ENCODE data around the gene ARSK. TPM values are rescaled to one million over a fixed set of nuclear protein-coding genes. Genes with fewer than 3 reads are reported as not detected.

The ARSK gene
- total and polyA plus RNA-seq, 2 of the 4 experiments (the other 2 are of a cell fraction): 15.1 to 22.0 TPM

- H4K5ac ChIP-seq (ENCODE audit: low read depth, low read length): no peak overlapping the region
- no peak overlapping the region for H4K91ac ChIP-seq (ENCODE audit: insufficient read depth, low read depth, low read length)
- ChIA-PET CTCF (no interaction called here), POLR2A (ENCODE audit: unreplicated experiment) (no interaction called here)
- H2BK15ac ChIP-seq (ENCODE audit: low read depth, low read length): no peak overlapping the region
- H2AFZ ChIP-seq (replicated peaks; ENCODE audit: low read length, poor library complexity): no peak overlapping the region
- no peaks in the 10 kb centered on the region for H4K20me1 ChIP-seq (ENCODE audit: insufficient read depth, low read length)
- no peaks in the 10 kb centered on the region for H3K27me3 ChIP-seq (ENCODE audit: control insufficient read depth, insufficient read depth, low read length)
- in situ Hi-C loops (cut with MboI; ENCODE audit: low sequenced_read_pairs): no loop called here
- dilution Hi-C loops (cut with HindIII; ENCODE audit: low sequenced_read_pairs, unreplicated experiment): no loop called here
- H3K4me1 ChIP-seq (ENCODE audit: control insufficient read depth, insufficient read depth, low read length): peaks cover 1% of the 10 kb centered on the region; the same call in 1 of the 2 replicates
- H3K4ac ChIP-seq (ENCODE audit: low read depth, low read length): no peak overlapping the region
- no peak overlapping the region for H3K27ac ChIP-seq (ENCODE audit: insufficient read depth, low read length)
- no peak overlapping the region for H4K8ac ChIP-seq (ENCODE audit: low read depth in 2 of 2, low read length in 2 of 2)
- H2AK5ac ChIP-seq (ENCODE audit: low read depth, low read length): no peak overlapping the region
- peak; percentile 24; the same call in 1 of the 2 replicates for ATAC-seq (ENCODE audit: low read depth)
- no peaks in the 10 kb centered on the region for H3K9me3 ChIP-seq (ENCODE audit: control insufficient read depth, insufficient read depth, low read length)
- peaks cover 13% of the 10 kb centered on the region for H3K36me3 ChIP-seq (ENCODE audit: control insufficient read depth, insufficient read depth, low read length)
- no peak for DNase-seq
- H2BK120ac ChIP-seq (ENCODE audit: low read depth, low read length): no peak overlapping the region
- no peak overlapping the region for H3K4me2 ChIP-seq (ENCODE audit: low read depth, low read length)
- H3K56ac ChIP-seq (ENCODE audit: extremely low read depth, insufficient read depth, low read length): no peak overlapping the region
- H3K79me1 ChIP-seq (ENCODE audit: low read depth in 1 of 2, low read length in 2 of 2): peaks cover 14 to 29% of the 10 kb centered on the region in 2 experiments
- no peak overlapping the region for H2BK5ac ChIP-seq (ENCODE audit: low read depth, low read length, poor library complexity, severe bottlenecking)
- H3K9me1 ChIP-seq (ENCODE audit: insufficient read depth, low read length): 0 out of 2 replicates have a peak, but pooled peaks cover 2% of the 10 kb centered on the region
- H3K14ac ChIP-seq (replicated peaks; ENCODE audit: low read depth, low read length): no peak overlapping the region
- H3K18ac ChIP-seq (ENCODE audit: low read depth, low read length): no peak overlapping the region
- no TSS peak for BruUV-seq (replicated peaks)
- no peak overlapping the region for H2AK9ac ChIP-seq (replicated peaks; ENCODE audit: low read depth, low read length, poor library complexity)
- no peak overlapping the region for H3K23ac ChIP-seq (ENCODE audit: low read depth, low read length)
- TF ChIP-seq, protein P1, sequence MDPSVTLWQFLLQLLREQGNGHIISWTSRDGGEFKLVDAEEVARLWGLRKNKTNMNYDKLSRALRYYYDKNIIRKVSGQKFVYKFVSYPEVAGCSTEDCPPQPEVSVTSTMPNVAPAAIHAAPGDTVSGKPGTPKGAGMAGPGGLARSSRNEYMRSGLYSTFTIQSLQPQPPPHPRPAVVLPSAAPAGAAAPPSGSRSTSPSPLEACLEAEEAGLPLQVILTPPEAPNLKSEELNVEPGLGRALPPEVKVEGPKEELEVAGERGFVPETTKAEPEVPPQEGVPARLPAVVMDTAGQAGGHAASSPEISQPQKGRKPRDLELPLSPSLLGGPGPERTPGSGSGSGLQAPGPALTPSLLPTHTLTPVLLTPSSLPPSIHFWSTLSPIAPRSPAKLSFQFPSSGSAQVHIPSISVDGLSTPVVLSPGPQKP (IDR thresholded peaks at IDR 0.05; ENCODE audit: borderline replicate concordance, low read depth, low read length): no peak
- TF ChIP-seq RAD21 (IDR thresholded peaks at IDR 0.05; ENCODE audit: low read length) (no peak), MXI1 (IDR thresholded peaks at IDR 0.05; ENCODE audit: borderline replicate concordance, low read depth, low read length) (no peak), USF2 (IDR thresholded peaks at IDR 0.05; ENCODE audit: low read depth, low read length) (no peak), BHLHE40 (IDR thresholded peaks at IDR 0.05; ENCODE audit: low read depth, low read length) (no peak), CEBPB (IDR thresholded peaks at IDR 0.05; ENCODE audit: low read depth, low read length) (no peak), RFX5 (IDR thresholded peaks at IDR 0.05; ENCODE audit: low read depth, low read length) (no peak)
- intact Hi-C loops (cut with micrococcal nuclease): no loop called here
- H3K4me3 ChIP-seq (ENCODE audit: insufficient read depth, low read depth, low read length): no peak overlapping the region
- H2BK20ac ChIP-seq (ENCODE audit: low read depth, low read length): no peak overlapping the region
- no CpG with 5 or more reads among the region's 2 CpGs for WGBS, 2 experiments (ENCODE audit: extremely low coverage in 2 of 2, insufficient read length in 1 of 2)
- H3K9ac ChIP-seq (ENCODE audit: low read depth, low read length): no peak overlapping the region
Observed at GRCh38 chr5:95537501-95537900, 17.4 kb upstream of the ARSK start.
